Hindlimb muscle (tissue), 1 donor: ENCODE measurements around the gene LGALS4. TPM values are rescaled to one million over a fixed set of nuclear protein-coding genes. Genes with fewer than 3 reads are reported as not detected.
"Not testable (repeated sequence)": the region's sequence is repeated elsewhere in the genome, so short reads cannot be mapped to it uniquely, and the experiment has no call there.

Experiments
- DNase-seq: peaks from one replicate; pipeline ENCODE4 v3.0.0-alpha.2; 2013
- polyA plus RNA-seq: library from polyadenylated mRNA; unstranded; fragments of 120-200 nt; gene quantifications from one replicate; pipeline ENCODE4 v1.2.1, GENCODE V29; 2013; ENCODE audit not compliant: insufficient read length

LGALS4 gene
- polyA plus RNA-seq, 1 donor, result 1.5 TPM

DNA sequence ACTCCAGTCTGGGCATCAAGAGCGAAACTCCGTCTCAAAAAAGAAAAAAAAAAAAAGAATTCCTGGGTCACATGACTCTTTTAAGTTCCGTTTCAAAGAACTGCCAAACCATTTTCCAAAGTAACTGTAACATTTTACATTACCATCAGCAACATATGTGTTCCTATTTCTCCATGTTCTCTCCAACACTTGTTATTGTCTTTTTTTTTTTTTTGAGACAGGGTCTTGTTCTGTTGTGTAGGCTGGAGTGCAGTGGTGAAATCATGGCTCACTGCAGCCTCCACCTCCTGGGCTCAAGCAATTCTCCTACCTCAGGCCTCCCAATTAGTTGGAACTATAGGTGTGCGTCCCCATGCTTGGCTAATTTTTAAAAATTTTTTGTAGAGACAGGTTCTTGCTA is 17.2 kb downstream of the LGALS4 start:
- DNase-seq, result no peak

- no peak for DNase-seq
These were observed 19.1 kb downstream of the LGALS4 start for GRCh38 chr19:38793671-38794070.

DNA sequence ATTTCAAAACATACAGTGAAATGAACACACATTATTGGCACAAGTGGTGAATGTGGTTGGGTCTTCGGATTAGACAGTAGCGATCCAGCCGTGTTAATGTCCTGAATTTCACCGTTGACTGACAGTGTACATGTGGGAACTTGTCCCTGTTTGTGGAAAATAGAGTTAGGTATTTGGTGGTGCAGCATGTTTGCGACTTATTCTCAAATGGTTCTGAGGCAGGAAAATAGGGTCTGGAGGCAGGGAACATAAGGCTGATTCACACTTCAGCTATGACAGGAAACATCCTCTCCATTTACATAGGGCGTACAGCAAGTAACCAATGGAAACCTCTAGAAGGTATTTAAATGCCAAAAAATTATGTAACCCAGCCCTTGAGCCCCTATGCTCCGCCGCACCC is 19.6 kb downstream of the LGALS4 start:
- no peak for DNase-seq

- no peak for DNase-seq
These were observed 20.3 kb downstream of the LGALS4 start for GRCh38 chr19:38792250-38793111.

- not testable (repeated sequence) for DNase-seq
These were observed 21.2 kb downstream of the LGALS4 start for GRCh38 chr19:38791451-38792064.

DNA sequence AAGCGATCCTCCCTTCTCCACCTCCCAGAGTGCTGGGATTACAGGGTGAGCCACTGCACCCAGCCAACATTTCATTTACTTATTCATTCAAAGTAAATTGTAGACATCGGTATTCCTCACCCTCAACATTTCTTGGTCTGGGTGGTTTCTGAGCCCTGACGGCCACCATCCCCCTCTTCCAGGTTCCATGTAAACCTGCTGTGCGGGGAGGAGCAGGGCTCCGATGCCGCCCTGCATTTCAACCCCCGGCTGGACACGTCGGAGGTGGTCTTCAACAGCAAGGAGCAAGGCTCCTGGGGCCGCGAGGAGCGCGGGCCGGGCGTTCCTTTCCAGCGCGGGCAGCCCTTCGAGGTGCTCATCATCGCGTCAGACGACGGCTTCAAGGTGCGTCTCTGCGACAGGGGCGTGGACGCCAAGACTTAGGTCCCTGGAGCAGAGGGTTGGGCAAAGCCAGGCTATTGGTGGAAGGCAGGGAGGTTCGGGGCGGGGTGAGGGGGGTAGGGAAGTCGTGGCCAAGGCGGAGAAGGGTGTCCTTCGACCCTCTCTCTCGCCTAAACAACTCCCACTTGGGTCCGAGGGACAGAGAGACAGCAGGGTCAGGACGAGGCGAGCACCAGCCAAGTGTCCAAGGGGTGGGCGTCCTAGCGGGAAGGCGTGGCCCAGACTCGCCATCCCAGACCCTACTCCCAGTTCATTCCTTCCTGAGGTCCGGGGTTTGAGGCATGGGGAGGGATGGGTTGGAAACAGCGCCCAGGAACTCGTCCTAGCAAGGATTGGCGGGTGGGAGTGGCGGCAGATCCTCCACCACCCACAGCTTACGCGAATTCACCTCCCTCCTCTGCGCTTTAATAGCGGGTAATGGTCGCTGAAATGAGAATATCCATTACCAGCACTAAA is 22.0 kb downstream of the LGALS4 start:
- not testable (repeated sequence) for DNase-seq

DNA sequence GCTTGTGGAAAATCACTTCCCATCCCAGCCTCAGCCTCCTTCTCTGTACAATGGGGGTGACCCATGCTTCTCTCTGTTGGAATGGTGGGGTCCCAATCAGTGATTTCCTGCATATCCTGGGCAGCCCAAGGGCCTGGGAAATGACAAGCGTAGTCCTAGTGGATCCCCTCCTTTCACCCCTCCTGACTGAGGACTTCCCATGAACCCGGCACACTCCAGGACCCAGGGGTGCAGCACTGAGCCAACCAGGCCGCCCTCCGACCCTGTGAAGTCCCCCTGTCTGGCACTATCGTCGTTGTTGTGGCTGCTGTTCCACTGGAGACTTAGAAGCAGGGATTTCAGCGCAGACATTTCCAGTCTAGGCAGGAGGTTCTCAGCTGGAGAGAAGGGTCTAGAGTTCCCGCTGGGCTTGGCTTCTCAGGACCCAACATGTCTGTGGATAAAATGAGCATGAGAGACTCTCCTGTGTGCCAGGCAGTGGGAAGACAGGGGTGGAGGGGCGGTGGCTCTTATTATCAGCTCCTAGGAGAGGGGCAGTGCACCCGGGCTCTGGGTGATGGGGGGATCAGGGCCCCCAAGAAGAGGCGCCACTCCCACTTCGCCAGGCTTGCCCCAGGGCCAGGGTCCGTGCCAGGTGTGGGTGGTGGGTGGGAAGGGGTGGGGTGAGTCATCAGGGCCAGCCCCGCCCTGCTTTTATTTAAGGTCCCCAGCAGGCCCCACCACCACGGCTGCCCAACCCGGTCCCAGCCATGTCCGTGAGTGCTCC is 24.1 kb downstream of the LGALS4 start, which contains the start of gene LGALS7B:
TSS of gene LGALS7B (plus strand) at position 723 of the 766 bp plus-strand sequence. CDS start at position 750, 27 bp downstream.
- DNase-seq, result no peak

GRCh38 chr19:38786572-38787265 is 26.0 kb downstream of the LGALS4 start:
- DNase-seq, result no peak

- not testable (repeated sequence) for DNase-seq
These were observed 26.7 kb downstream of the LGALS4 start for GRCh38 chr19:38786061-38786460.

DNA sequence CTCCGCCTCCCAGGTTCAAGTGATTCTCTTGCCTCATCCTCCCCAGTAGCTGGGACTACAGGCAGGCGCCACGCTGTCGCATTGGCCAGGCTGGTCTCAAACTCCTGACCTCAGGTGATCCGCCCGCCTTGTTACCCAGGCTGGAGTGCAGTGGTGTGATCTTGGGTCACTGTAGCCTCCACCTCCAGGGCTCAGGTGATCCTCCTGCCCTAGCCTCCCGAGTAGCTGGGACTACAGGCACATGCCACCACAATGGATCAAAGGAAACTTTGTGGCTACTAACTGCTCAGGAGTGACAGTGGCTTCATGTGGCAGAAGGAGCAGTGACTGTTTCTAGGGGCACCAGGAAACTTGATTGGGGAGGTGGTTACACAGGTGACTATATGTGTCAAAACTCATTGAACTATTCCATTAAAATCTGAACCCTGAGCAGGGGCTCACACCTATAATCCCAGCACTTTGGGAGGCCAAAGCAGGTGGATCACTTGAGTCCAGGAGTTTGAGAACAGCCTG is 27.5 kb downstream of the LGALS4 start:
- no peak for DNase-seq

DNA sequence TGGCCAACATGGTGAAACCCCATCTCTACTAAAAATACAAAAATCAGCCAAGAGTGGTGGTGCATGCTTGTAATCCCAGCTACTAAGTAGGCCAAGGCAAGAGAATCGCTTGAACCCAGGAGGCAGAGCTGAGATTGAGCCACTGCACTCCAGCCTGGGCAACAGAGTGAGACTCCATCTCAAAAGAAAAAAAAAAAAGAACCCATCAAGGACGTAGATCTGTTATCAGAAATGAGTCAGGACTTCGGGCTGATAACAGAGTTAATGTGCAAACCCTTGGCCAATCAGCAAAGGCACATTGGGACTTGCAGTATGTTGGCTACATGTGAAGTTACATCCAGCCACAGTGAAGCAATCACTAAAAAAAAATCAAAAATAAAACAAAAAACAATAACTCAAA is 28.5 kb downstream of the LGALS4 start:
- DNase-seq, result no peak

DNA sequence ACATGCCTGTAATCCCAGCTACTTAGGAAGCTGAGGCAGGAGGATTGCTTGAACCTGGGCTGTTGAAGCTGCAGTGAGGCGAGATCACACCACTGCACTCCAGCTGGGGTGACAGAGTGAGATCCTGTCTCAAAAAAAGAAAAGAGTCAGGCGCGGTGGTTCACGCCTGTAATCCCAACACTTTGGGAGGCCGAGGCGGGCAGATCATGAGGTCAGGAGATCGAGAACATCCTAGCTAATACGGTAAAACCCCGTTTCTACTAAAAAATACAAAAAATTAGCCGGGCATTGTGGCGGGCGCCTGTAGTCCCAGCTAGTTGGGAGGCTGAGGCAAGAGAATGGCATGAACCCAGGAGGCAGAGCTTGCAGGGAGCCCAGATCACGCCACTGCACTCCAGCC is 30.5 kb downstream of the LGALS4 start:
- not testable (repeated sequence) for DNase-seq

GRCh38 chr19:38781058-38781457 is 31.7 kb downstream of the LGALS4 start:
- DNase-seq, result no peak

- no peak for DNase-seq
These were observed 32.3 kb downstream of the LGALS4 start for GRCh38 chr19:38780443-38780842.

DNA sequence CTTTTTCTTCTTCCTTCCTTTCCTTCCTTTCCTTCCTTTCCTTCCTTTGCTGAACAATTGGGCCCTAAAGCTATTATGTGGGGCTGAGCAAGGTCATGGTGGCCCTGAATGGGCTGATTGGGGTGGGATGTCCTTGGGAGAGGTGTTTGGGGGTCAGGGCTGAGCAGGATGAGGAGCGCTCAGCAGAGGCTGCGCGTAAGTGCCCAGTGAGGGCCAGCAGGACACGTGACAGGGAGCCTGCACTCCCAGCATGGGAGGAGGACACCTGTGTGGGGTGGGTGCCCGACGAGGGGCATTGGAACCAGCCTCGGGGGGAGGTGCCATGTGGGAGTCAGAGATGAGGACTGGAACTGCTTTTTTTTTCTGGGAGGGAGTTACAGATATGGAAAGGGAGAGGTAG is 34.0 kb downstream of the LGALS4 start:
- DNase-seq, result no peak

- DNase-seq, result no peak
These were observed 38.4 kb downstream of the LGALS4 start for GRCh38 chr19:38774181-38774950.

DNA sequence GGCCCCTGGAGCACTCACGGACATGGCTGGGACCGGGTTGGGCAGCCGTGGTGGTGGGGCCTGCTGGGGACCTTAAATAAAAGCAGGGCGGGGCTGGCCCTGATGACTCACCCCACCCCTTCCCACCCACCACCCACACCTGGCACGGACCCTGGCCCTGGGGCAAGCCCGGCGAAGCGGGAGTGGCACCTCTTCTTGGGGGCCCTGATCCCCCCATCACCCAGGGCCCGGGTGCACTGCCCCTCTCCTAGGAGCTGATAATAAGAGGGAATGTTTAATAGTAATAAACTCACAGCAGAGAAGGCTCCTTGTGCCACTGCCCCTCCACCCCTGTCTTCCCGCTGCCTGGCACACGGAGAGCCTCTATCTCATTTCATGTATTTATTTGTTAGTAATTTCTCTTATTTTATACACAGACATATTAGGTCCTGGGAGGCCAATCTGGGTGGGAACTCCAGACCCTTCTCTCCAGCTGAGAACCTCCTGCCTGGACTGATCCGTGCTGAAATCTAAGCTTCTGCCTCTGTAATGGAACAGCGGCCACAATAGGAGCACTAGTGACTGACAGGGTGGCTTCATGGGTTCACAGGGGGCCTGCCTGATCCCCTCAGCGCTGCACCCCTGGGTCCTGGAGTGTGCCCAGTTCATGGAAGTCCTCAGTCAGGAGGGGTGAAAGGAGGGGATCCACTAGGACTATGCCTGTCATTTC is 39.1 kb downstream of the LGALS4 start, which contains the start of gene LGALS7:
TSS of gene LGALS7 (minus strand) at position 49 of the 709 bp plus-strand sequence. CDS start at position 24, 25 bp downstream.
- no peak for DNase-seq

DNA sequence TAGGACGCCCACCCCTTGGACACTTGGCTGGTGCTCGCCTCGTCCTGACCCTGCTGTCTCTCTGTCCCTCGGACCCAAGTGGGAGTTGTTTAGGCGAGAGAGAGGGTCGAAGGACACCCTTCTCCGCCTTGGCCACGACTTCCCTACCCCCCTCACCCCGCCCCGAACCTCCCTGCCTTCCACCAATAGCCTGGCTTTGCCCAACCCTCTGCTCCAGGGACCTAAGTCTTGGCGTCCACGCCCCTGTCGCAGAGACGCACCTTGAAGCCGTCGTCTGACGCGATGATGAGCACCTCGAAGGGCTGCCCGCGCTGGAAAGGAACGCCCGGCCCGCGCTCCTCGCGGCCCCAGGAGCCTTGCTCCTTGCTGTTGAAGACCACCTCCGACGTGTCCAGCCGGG is 41.2 kb downstream of the LGALS4 start:
- DNase-seq, result not testable (repeated sequence)

DNA sequence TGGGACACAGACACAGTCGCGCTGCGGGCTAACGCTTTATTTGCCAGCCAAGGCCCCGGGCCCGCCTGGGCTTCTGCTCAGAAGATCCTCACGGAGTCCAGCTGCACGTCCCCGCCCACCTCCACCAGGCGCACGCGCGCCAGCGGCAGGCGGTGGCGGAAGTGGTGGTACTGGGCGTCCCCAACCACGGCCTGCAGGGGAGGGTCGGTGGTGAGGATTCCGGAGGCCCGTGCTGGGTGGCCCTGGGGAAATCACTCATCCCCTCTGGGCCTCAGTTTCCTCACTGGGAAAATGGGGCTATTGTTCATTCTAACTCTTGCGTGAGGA is 41.8 kb downstream of the LGALS4 start:
- DNase-seq, result not testable (repeated sequence)
